H9 (cell line): Measurements from ENCODE around the gene MYOM3. TPM values are rescaled to one million over a fixed set of nuclear protein-coding genes. Genes with fewer than 3 reads are reported as not detected.

Source experiments
- DNase-seq: peaks from one replicate; pipeline ENCODE4 v3.0.0-alpha.2; 2017
- H2AFZ ChIP-seq: one replicate; pipeline ENCODE4 v1.6.1; 2013; ENCODE audit warnings: mild to moderate bottlenecking, low read length, control low read depth, moderate library complexity
- H2AK5ac ChIP-seq: 2 replicates; pipeline ENCODE4 v1.6.1; 2013; ENCODE audit warnings: low read length, control low read depth, mixed read lengths; ENCODE audit not compliant: insufficient read length
- H2BK120ac ChIP-seq: one replicate; pipeline ENCODE4 v1.6.1; 2013; ENCODE audit warnings: low read depth, mild to moderate bottlenecking, low read length, control low read depth, inconsistent platforms; ENCODE audit not compliant: poor library complexity, severe bottlenecking
- H2BK12ac ChIP-seq: 2 replicates; pipeline ENCODE4 v1.6.1; 2013; ENCODE audit warnings: low read length, control low read depth, mixed read lengths, low read depth; ENCODE audit not compliant: insufficient read length
- H2BK15ac ChIP-seq: 2 replicates; pipeline ENCODE4 v1.6.1; 2013; ENCODE audit warnings: low read depth, low read length, control low read depth
- H2BK20ac ChIP-seq: one replicate; pipeline ENCODE4 v1.6.1; 2013; ENCODE audit warnings: low read depth, mild to moderate bottlenecking, low read length, control low read depth, inconsistent platforms; ENCODE audit not compliant: poor library complexity, severe bottlenecking
- H2BK5ac ChIP-seq: 2 replicates; pipeline ENCODE4 v1.6.1; 2013; ENCODE audit warnings: low read length, control low read depth, mixed read lengths; ENCODE audit not compliant: insufficient read length
- H3K14ac ChIP-seq: 2 replicates; pipeline ENCODE4 v1.6.1; 2013; ENCODE audit warnings: low read length, control low read depth; ENCODE audit not compliant: insufficient read depth
- H3K18ac ChIP-seq: 2 replicates; pipeline ENCODE4 v1.6.1; 2013; ENCODE audit warnings: low read depth, mild to moderate bottlenecking, mixed read lengths, low read length, control low read depth; ENCODE audit not compliant: insufficient read length
- H3K23ac ChIP-seq: 2 replicates; pipeline ENCODE4 v1.6.1; 2013; ENCODE audit warnings: low read length, control low read depth, mixed read lengths, low read depth; ENCODE audit not compliant: insufficient read length
- H3K23me2 ChIP-seq: 2 replicates; pipeline ENCODE4 v1.6.1; 2013; ENCODE audit warnings: low read depth, mild to moderate bottlenecking, mixed read lengths, low read length, control low read depth; ENCODE audit not compliant: insufficient read length, poor library complexity, severe bottlenecking
- H3K27ac ChIP-seq: 2 replicates; pipeline ENCODE4 v1.5.1; 2013; ENCODE audit warnings: low read length, control low read depth, mixed read lengths, low read depth; ENCODE audit not compliant: insufficient read length
- H3K27me3 ChIP-seq: 2 replicates; pipeline ENCODE4 v1.6.1; 2013; ENCODE audit warnings: low read length, control low read depth, inconsistent platforms; ENCODE audit not compliant: insufficient read depth
- H3K4ac ChIP-seq: 2 replicates; pipeline ENCODE4 v1.6.1; 2013; ENCODE audit warnings: low read depth, mild to moderate bottlenecking, control low read depth, inconsistent platforms, low read length, moderate library complexity
- H3K4me1 ChIP-seq: 2 replicates; pipeline ENCODE4 v1.6.1; 2013; ENCODE audit warnings: low read length, control low read depth, inconsistent platforms; ENCODE audit not compliant: insufficient read depth
- H3K4me2 ChIP-seq: 2 replicates; pipeline ENCODE4 v1.6.1; 2013; ENCODE audit warnings: low read length, control low read depth, mixed read lengths; ENCODE audit not compliant: insufficient read length, insufficient read depth
- H3K56ac ChIP-seq: 2 replicates; pipeline ENCODE4 v1.6.1; 2013; ENCODE audit warnings: low read depth, mild to moderate bottlenecking, mixed read lengths, low read length, control low read depth; ENCODE audit not compliant: insufficient read length
- H3K79me1 ChIP-seq: 2 replicates; pipeline ENCODE4 v1.6.1; 2013; ENCODE audit warnings: low read depth, mild to moderate bottlenecking, moderate library complexity, low read length, control low read depth, inconsistent platforms; ENCODE audit not compliant: insufficient read depth, poor library complexity, severe bottlenecking
- H3K79me2 ChIP-seq: 2 replicates; pipeline ENCODE4 v1.6.1; 2013; ENCODE audit warnings: low read length, control low read depth, inconsistent platforms; ENCODE audit not compliant: insufficient read depth
- H3K9ac ChIP-seq: 2 replicates; pipeline ENCODE4 v1.6.1; 2013; ENCODE audit warnings: low read length, control low read depth, mixed read lengths; ENCODE audit not compliant: insufficient read length; ENCODE audit errors: extremely low read depth
- H3K9me3 ChIP-seq: one replicate; pipeline ENCODE4 v1.6.1; 2013; ENCODE audit warnings: low read depth, low read length, inconsistent platforms; ENCODE audit not compliant: control insufficient read depth
- H3T11ph ChIP-seq: one replicate; pipeline ENCODE4 v1.6.1; 2013; ENCODE audit warnings: mild to moderate bottlenecking, low read length, control low read depth, inconsistent platforms
- H4K20me1 ChIP-seq: one replicate; pipeline ENCODE4 v1.6.1; 2013; ENCODE audit not compliant: control insufficient read depth, insufficient read length, insufficient read depth
- H4K5ac ChIP-seq: 2 replicates; pipeline ENCODE4 v1.6.1; 2013; ENCODE audit warnings: low read depth, mild to moderate bottlenecking, mixed read lengths, low read length, control low read depth; ENCODE audit not compliant: insufficient read length
- H4K8ac ChIP-seq: replicated peaks from 2 replicates; pipeline ENCODE4 v1.6.1; 2013; ENCODE audit warnings: low read length, control low read depth, mixed read lengths, low read depth; ENCODE audit not compliant: insufficient read length
- H4K91ac ChIP-seq: 2 replicates; pipeline ENCODE4 v1.6.1; 2013; ENCODE audit warnings: low read depth, mild to moderate bottlenecking, moderate library complexity, mixed read lengths, low read length, control low read depth; ENCODE audit not compliant: insufficient read length
- H3K27ac Mint-ChIP-seq, 3 experiments: 2 replicates in 2 of 3; 3 replicates in 1 of 3; pipeline ENCODE4 v1.8.0; 2020 to 2021; ENCODE audit warnings: mixed read lengths in 3 of 3, mild to moderate bottlenecking in 1 of 3, moderate library complexity in 1 of 3
- H3K27me3 Mint-ChIP-seq: 2 replicates; pipeline ENCODE4 v1.8.0; 2021; ENCODE audit warnings: low read depth, mild to moderate bottlenecking, moderate library complexity, mixed read lengths
- H3K36me3 Mint-ChIP-seq, 3 experiments: 2 replicates in 2 of 3; 3 replicates in 1 of 3; pipeline ENCODE4 v1.8.0; 2020 to 2021; ENCODE audit warnings: low read depth in 3 of 3, mixed read lengths in 3 of 3; ENCODE audit not compliant: insufficient read depth in 1 of 3
- H3K4me1 Mint-ChIP-seq, 2 experiments: 2 replicates each; pipeline ENCODE4 v1.8.0; 2020; ENCODE audit warnings: mixed read lengths in 2 of 2
- H3K4me3 Mint-ChIP-seq, 2 experiments: 2 replicates in 1 of 2; 3 replicates in 1 of 2; pipeline ENCODE4 v1.8.0; 2020 to 2021; ENCODE audit warnings: mild to moderate bottlenecking in 2 of 2, mixed read lengths in 2 of 2, moderate library complexity in 1 of 2
- H3K9me3 Mint-ChIP-seq, 2 experiments: 2 replicates in 1 of 2; 3 replicates in 1 of 2; pipeline ENCODE4 v1.8.0; 2020; ENCODE audit warnings: mild to moderate bottlenecking in 2 of 2, mixed read lengths in 2 of 2, moderate library complexity in 1 of 2
- CTCF ChIP-seq: fragments of 200-600 bp; sonication (generic); conservative IDR thresholded peaks from 3 replicates; pipeline ENCODE4 v1.8.0; 2021; ENCODE audit warnings: antibody characterized with exemption, mild to moderate bottlenecking
- WGBS: extraction: QIAGEN DNeasy Blood & Tissue Kit; methylation state at CpG from one replicate; pipeline ENCODE4 v1.1.7; 2013; ENCODE audit warnings: missing lambda C conversion rate, low lambda C conversion rate, mixed read lengths; ENCODE audit not compliant: insufficient read length; ENCODE audit errors: extremely low coverage; 5-methylcytosine and 5-hydroxymethylcytosine counted together
- total RNA-seq: library from RNA; stranded (reverse); gene quantifications from 2 replicates; pipeline ENCODE4 v1.2.1, GENCODE V29; 2021

MYOM3 gene
- total RNA-seq, 1 experiment from 2014 or later = 0.11 TPM

- Histone ChIP-seq H3K9ac (no peak overlapping the region), H3K23ac (no peak overlapping the region), H3K27ac (no peak overlapping the region), H2AK5ac (no peak overlapping the region), H3K4me1 (peaks cover 8% of the 10 kb centered on the region; the same call in 1 of the 2 replicates), H2BK5ac (no peak overlapping the region), H4K5ac (no peak overlapping the region), H3K14ac (no peak overlapping the region), H2BK15ac (no peak overlapping the region), H3K56ac (no peak overlapping the region), H3K27me3 (no peaks in the 10 kb centered on the region), H3T11ph (no peak overlapping the region), H3K18ac (no peak overlapping the region), H3K79me2 (no peaks in the 10 kb centered on the region), H2BK20ac (no peak overlapping the region), H3K4me2 (no peak overlapping the region), H4K91ac (no peak overlapping the region), H3K9me3 (no peaks in the 10 kb centered on the region), H2BK12ac (no peak overlapping the region), H3K4ac (no peak overlapping the region), H3K23me2 (no peaks in the 10 kb centered on the region), H2BK120ac (no peak overlapping the region), H3K79me1 (no peaks in the 10 kb centered on the region), H4K8ac (no peak overlapping the region), H2AFZ (no peak overlapping the region), H4K20me1 (no peaks in the 10 kb centered on the region)
- Mint-ChIP-seq H3K4me3 (no peak overlapping the region; a peak in 1 of 5 replicates), H3K9me3 (no peaks in the 10 kb centered on the region; a peak in 1 of 5 replicates), H3K36me3 (no peaks in the 10 kb centered on the region), H3K27ac (peak overlapping the region in 1 of 3 experiments; percentile 52; a peak in 1 of 7 replicates), H3K27me3 (peaks cover 1% of the 10 kb centered on the region; the same call in 1 of the 2 replicates), H3K4me1 (peaks cover 8 to 32% of the 10 kb centered on the region in 2 experiments)
- no CpG with 5 or more reads among the region's 15 CpGs for WGBS
- TF ChIP-seq CTCF = no peak
- DNase-seq = no peak
Observed at GRCh38 chr1:24074817-24075589, 36.9 kb downstream of the MYOM3 start.
